GM21529 (cell line): ENCODE results near the gene FARP1.
A peak's percentile ranks its signal among the peaks of the same experiment; 100 is the strongest.

Experiments
- ATAC-seq: cut with Tn5 transposase; IDR thresholded peaks from one replicate; pipeline ENCODE4 v1.9.1; 2021; ENCODE audit not compliant: unreplicated experiment

FARP1 gene

DNA sequence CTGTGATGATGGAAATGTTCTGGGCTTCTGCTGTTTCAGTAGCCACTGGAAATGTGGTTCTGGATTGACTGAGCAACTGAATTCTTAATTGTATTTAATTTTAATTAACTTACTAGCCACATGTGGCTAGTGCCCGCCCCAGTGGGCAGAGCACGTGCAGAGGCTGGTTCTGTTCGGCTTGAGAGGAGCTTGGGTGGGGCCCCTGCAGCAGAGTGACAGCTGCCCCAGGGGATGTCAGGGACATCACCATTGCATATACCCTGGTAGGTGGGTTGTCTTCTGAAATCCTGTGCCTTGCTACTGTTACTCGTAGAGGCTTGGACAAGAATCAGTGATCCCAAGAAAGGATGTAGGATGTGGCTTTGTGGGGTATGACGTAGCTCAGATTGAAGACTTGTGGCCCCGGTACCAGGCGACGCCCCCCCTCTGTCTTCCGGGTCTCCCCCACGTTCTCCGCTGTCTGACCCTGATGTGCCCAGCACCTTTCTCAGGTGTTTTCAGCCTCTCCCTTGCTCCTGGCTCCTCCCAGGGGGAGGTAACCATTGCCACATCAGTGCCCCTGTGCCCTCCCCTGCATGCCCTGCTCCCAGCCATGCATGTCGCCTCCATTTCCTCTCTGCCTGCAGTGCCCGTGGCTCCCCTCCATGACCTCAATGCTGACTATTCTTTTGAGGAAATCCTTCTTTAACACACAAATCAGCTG, 136.7 kb downstream of the FARP1 start:
- ATAC-seq: peak; percentile 74

DNA sequence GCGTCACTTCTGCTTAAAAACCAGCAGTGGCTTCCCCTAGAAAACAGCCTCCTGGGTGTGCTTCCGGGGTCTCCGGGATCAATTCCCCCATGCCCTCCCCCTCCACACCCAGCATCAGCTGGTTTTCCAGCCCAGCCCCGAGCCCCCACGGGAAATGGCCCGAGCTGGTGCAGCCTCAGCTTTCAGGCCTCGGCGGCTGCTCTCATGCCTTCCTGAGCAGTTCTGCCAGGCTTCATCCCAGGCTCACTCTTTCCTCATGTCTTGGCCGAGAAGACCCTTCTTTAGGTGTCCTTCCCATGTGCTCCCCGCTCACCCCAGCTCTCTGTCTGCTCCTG, 137.2 kb downstream of the FARP1 start:
- no peak for ATAC-seq

DNA sequence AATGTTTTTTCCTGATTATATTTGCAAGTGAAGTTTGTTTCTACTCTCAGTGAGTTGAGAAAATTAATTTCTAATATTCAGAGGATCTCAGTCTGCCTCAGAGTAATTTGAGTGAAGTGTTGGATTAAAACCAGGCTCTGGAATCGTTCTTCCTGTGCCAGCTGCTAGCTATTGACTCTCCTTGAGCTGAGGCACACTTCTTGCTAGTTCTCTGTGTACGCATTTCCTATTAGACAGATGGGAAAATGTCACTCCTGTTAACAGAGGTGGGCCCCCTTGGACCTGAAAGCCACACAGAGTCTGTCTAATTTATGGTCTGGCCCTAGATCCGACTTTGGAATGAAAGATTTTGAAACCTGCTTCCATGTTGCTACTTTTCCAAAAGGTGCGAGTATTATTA, 141.8 kb downstream of the FARP1 start:
- ATAC-seq: no peak

DNA sequence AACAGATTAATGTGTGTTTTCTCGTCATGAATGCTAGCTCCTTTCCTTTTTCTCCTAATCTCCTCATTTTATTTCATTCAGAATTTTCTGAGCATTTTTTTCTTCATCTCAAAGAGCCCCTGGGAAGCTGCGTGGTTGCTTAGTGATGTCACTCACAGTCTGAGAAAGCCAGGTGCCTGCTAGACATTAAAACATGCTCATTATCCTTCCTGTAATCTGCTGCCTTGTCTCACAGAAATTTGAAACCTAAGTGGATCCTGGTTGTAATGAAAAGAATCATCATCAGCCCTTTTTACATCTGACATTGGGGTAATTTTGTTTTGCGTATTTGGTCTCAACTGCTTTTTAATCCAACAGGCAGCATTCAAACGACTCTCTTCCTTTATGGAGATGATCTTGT, 142.4 kb downstream of the FARP1 start:
- no peak for ATAC-seq

DNA sequence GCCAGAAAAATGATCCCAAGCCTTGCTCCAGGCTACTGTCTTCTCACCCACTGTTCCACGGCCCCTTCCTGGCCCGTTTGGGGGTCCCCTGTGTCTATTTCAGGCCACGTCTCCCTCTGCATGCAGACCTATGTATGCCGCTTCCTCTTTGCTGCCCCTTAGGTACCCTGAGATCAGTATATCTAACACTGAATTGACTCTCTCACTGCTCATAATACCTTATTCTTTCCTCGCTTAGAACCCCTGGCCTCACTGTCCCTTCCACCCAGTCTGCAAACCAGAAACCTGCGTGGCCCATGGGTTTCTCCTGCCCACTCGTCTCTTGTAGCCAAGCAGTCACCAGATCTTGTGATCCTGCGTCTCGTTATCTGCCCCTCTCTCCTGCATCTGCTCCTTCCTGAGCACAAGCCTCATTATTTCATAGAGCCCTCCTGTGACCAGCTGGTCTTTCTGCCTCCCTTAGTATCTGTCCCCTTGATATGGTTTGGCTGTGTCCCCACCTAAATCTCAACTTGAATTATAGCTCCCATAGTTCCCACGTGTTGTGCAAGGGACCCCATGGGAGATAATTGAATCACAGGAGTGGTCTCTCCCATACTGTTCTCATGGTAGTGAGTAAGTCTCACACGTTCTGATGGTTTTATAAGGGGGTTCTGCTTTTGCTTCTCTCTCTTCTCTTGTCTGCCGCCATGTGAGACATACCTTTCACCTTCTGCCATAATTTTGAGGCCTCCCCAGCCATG, 143.1 kb downstream of the FARP1 start:
- ATAC-seq: no peak

GRCh38 chr13:98286799-98287198, 143.9 kb downstream of the FARP1 start:
- ATAC-seq: no peak

DNA sequence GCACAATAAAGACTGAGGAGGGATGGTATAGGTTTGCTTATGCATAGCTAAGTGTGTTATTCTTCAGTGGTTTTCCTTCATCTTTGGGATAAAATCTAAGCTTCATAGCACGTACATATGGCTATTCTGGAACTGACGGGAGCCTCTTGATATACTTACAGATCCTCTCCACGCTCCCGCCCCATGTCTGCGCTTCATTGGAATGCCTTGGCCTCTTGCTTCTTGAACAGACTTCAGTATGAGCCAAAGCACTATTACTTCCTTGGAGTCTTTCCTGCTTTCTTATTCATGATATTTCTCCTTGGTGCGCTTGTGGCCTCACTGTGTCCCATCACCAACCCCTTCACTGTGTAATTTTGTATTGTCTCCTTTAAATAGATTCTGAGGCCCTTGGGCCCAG, 145.3 kb downstream of the FARP1 start:
- no peak for ATAC-seq

- ATAC-seq: no peak
Observed at GRCh38 chr13:98289339-98289945, 146.5 kb downstream of the FARP1 start.

DNA sequence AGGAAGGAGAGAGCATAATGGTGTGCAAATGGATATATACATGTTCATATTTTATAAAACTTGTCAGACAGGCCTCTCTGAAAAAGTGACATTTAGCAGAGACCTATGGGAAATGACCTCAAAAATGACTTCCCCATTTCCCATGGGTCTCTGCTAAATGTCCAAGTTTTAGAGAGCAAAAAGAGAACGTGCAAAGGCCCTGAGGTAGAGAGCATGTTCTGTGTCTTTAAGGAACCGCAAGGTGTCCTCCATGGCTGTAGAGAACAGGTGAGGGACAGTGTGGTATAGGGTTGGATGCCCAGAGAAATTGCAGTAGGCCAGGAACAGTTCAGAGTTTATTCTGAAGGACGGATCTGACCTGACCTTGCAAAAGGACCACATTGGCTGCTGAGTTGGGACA, 147.4 kb downstream of the FARP1 start:
- ATAC-seq: no peak

DNA sequence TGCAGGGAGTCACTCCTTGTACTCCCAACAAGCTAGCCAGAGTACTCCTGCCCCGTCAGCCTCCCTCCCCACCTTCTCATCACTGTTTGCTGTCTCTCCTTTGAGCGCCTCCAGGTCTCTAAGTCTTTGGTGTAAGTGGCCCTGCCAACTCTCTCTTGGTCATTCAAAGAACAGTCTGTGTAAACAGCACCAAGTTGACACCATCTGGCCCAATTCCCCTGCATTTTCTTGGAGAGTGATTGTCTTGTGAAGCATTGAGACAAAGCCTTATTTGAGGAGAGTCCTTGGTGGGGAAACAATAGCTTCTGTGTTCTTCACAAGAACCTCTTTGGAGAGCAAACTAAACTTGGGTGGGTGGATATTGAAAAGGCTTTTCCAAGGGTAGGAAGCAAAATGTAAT, 148.8 kb downstream of the FARP1 start:
- no peak for ATAC-seq

DNA sequence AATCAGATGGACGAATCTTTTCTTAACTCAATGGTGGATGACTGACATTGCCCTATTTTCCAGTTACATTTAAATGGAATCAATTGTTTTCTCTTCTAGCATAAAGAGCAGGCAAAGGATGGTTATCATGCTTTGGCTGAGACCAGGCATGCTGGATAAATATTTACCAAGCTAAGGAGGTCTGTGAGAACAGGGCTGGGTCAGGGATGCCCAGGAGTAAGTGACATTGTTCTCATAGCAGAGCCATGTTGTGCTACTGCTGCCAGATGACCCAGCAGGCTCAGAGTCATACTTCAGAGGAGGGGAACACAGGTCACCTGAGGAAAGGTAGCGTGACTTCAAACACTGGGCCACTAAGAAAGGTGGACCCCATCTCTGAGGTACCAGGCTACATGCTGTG, 150.2 kb downstream of the FARP1 start:
- ATAC-seq: no peak

GRCh38 chr13:98293570-98294142, 150.8 kb downstream of the FARP1 start:
- no peak for ATAC-seq

- no peak for ATAC-seq
Observed at GRCh38 chr13:98295371-98295770, 152.5 kb downstream of the FARP1 start.

- no peak for ATAC-seq
Observed at GRCh38 chr13:98297051-98297450, 154.2 kb downstream of the FARP1 start.

DNA sequence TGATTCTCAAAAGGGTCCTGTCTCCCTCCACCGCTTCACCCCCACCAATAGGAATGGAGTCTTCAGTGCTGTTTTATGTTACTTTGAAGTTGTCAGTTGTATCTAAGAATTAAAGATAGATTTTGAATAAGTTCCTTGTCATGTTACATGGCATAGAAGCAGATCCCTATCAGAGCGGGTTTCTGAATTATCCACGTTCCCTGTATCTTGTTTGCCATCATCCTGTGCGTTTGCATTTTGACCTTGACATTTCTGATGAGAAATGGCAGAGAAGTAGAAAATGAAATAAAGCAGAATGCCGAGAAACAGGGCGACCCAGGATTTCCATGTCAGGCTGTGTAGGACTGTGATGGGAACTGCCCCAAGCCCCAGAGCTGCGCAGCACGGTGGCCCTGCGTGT, 154.9 kb downstream of the FARP1 start:
- no peak for ATAC-seq

GRCh38 chr13:98298599-98298998, 155.7 kb downstream of the FARP1 start:
- no peak for ATAC-seq

GRCh38 chr13:98299235-98299965, 156.5 kb downstream of the FARP1 start:
- ATAC-seq: no peak

DNA sequence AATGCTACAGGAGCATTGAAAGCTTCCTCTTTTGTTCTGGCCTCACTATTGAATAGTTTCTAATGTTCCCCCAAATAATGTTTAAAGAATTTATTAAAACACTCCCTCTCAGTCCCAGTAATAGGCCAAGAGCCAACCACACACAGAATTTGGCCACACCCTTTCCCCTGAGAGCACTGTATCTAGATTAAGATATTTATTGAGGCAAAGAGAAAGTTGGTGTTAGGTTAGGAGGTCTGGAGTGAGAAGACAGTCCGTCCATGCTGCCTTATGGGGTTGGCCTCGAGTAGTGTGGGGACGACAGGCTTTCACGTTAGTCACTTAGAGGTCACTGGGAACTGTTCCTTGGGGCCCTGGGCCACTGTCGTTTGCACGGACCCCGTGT, 157.1 kb downstream of the FARP1 start:
- no peak for ATAC-seq

DNA sequence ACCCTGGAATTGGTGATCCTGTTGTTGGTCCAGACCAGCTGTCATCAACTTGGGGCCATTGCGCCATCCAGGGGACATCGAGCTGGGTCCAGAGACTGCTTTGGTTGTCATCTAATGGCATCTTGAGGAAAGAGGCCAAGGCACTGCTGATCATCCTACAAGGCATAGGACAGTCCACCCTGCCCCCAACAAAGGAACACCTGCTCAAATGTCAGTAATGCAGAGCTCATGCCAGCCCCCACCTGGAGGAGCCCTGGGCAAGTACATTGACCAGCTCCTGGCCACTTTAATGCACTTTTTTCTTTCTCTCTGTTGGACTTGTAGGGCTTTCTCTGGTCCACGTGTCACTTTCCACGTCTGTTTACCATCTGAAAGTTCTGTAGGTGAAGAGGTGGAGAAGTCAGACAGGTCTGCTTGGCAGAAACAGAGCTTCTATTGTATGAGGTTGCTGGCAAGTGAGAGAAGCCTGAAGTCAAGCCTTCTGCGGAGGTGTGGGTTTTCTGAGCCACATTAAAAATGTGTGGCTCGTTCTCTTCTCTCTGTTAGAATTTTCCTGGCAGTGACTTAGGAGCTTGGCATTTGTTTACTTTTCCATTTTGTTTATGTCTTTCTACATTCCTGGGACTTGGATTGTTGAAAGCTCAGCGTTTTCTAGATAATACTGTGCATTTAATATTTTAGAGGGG, 158.2 kb downstream of the FARP1 start:
- ATAC-seq: no peak

DNA sequence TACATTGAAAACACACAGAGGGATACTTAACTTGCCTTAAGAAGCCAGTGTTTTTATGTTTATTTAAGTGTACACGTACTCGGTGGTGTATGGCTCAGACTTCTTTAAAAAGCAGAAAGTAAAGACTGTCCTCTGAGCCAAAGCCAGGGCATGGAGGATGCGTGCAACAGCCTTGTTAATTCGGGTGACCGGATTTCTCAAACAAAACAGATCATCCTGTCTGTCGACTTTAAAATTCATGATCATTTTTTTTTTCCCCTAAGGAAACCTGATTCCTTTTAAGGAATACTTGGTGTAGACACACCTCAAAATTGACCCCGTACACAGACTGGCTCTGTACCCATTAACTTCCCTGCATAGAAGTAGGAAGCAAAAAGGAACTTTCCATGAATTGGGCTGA, 158.8 kb downstream of the FARP1 start:
- no peak for ATAC-seq

DNA sequence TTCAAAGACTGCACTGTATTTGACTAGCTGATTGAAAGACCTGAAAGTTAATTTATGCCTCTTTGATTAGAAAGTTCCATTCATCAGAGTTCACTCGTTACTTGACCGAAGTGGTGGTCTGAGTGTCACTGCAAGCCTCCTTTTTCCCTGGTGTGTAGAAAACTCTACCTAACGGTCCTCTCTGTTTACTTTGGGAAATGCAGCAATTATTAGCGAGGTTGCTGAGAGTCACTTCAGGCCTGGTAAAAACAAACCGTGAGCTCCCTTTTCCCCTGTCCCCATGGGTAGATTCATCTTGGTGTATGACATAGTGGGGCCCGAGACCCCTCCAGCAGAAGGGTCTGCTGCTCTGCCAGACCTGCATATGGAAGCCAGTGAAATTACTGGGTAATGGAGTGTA, 161.0 kb downstream of the FARP1 start:
- no peak for ATAC-seq
